K562 (cell line): ENCODE measurements around the gene NMRAL1. TPM values are rescaled to one million over a fixed set of nuclear protein-coding genes. Genes with fewer than 3 reads are reported as not detected.

Experiments
- ATAC-seq: fragments of 200-7000 bp; cut with Tn5 transposase; 3 replicates; pipeline ENCODE4 v1.9.1; 2020; ENCODE audit warnings: moderate library complexity
- BruUV-seq: library from RNA; stranded (reverse); fragments of 400-500 nt; replicated peaks from 2 replicates; lab custom pipeline; 2021; lab: Mats Ljungman, UMichigan
- CTCF ChIA-PET: fragments of 300-600 bp; formaldehyde crosslinking; extraction: SDS; loops from one replicate; lab custom pipeline; 2021; ENCODE audit warnings: low intra/inter-chr PET ratio; lab: Yijun Ruan, JAX
- POLR2A ChIA-PET: fragments of 300-600, 350-650 bp; sonication (Branson Sonifier 250); formaldehyde crosslinking; extraction: SDS; loops from one replicate; lab custom pipeline; 2021; ENCODE audit warnings: antibody characterized with exemption, inconsistent platforms; lab: Yijun Ruan, JAX
- DNase-seq, 4 experiments: peaks; one replicate each; pipeline versions ENCODE4 v3.0.0 to v3.0.0-alpha.2; 2011 to 2018; ENCODE audit warnings: low spot score in 3 of 4, mixed read lengths in 3 of 4; ENCODE audit errors: extremely low read depth in 1 of 4
- FAIRE-seq: peaks from 2 replicates; lab custom pipeline; 2011; peaks lifted over from hg19 to GRCh38; lab: Jason Lieb, UNC
- H2AFZ ChIP-seq: 2 replicates; pipeline ENCODE4 v1.6.0; 2011; ENCODE audit warnings: low read depth, low read length, control low read depth, inconsistent platforms
- H3K27ac ChIP-seq: fragments of 200-600 bp; 3 replicates; pipeline ENCODE4 v1.8.0; 2011; ENCODE audit warnings: low read depth, mild to moderate bottlenecking, control low read depth, inconsistent platforms, low read length, moderate library complexity, mixed read lengths; ENCODE audit errors: extremely low read depth
- H3K27me3 ChIP-seq, 2 experiments: fragments of 300-600 bp in 1 of 2; 2 replicates in 1 of 2; 3 replicates in 1 of 2; pipeline versions ENCODE4 v1.6.0 to v1.8.0; 2011; ENCODE audit warnings: inconsistent platforms in 2 of 2, low read length in 2 of 2, mild to moderate bottlenecking in 1 of 2, mixed read lengths in 1 of 2, moderate library complexity in 1 of 2; ENCODE audit not compliant: control insufficient read depth in 2 of 2, insufficient read depth in 2 of 2
- H3K36me3 ChIP-seq: fragments of 300-600 bp; 3 replicates; pipeline ENCODE4 v1.8.0; 2011; ENCODE audit warnings: mild to moderate bottlenecking, low read length, inconsistent platforms; ENCODE audit not compliant: control insufficient read depth, insufficient read depth
- H3K4me1 ChIP-seq, 2 experiments: fragments of 200-600 bp in 1 of 2; replicated peaks in 1 of 2; 2 replicates in 1 of 2; 3 replicates in 1 of 2; pipeline versions ENCODE4 v1.5.1 to v1.8.0; 2011; ENCODE audit warnings: inconsistent platforms in 2 of 2, low read length in 2 of 2, mild to moderate bottlenecking in 1 of 2, mixed read lengths in 1 of 2, moderate library complexity in 1 of 2; ENCODE audit not compliant: control insufficient read depth in 2 of 2, insufficient read depth in 2 of 2
- H3K4me2 ChIP-seq: 2 replicates; pipeline ENCODE4 v1.6.1; 2011; ENCODE audit warnings: low read length, control low read depth, inconsistent platforms, mixed read lengths; ENCODE audit not compliant: insufficient read depth
- H3K4me3 ChIP-seq: fragments of 200-600 bp; sonication (generic), shearing (Covaris generic); 2 replicates; pipeline ENCODE4 v1.5.1; 2016; ENCODE audit warnings: control low read depth, inconsistent platforms
- H3K79me2 ChIP-seq: fragments of 200-600 bp; 3 replicates; pipeline ENCODE4 v1.8.0; 2011; ENCODE audit warnings: low read length, inconsistent platforms; ENCODE audit not compliant: control insufficient read depth, insufficient read depth
- H3K9ac ChIP-seq, 2 experiments: 2 replicates each; pipeline versions ENCODE4 v1.6.0 to v1.6.1; 2011; ENCODE audit warnings: low read depth in 2 of 2, low read length in 2 of 2, control low read depth in 1 of 2, inconsistent platforms in 1 of 2, mild to moderate bottlenecking in 1 of 2, mixed read lengths in 1 of 2; ENCODE audit not compliant: insufficient read depth in 1 of 2
- H3K9me1 ChIP-seq: one replicate; pipeline ENCODE4 v1.6.0; 2011; ENCODE audit warnings: inconsistent platforms, mild to moderate bottlenecking, low read length, moderate library complexity; ENCODE audit not compliant: control insufficient read depth, insufficient read depth
- H3K9me3 ChIP-seq: replicated peaks from 2 replicates; pipeline ENCODE4 v1.5.1; 2011; ENCODE audit warnings: low read depth, low read length, inconsistent platforms; ENCODE audit not compliant: control insufficient read depth, insufficient read depth
- H4K20me1 ChIP-seq: replicated peaks from 2 replicates; pipeline ENCODE4 v1.6.1; 2011; ENCODE audit warnings: low read length, inconsistent platforms, mixed read lengths; ENCODE audit not compliant: control insufficient read depth, insufficient read depth
- CBX1 ChIP-seq: sonication (generic); IDR thresholded peaks from 2 replicates; pipeline ENCODE4 v1.6.1; 2016; ENCODE audit warnings: antibody characterized with exemption, low read depth, mild to moderate bottlenecking
- CTCF ChIP-seq, 3 experiments: IDR thresholded peaks in 2 of 3; conservative IDR thresholded peaks in 1 of 3; 2 replicates each; pipeline ENCODE4 v1.5.1; 2011 to 2012; ENCODE audit warnings: low read length in 3 of 3, mild to moderate bottlenecking in 3 of 3, control low read depth in 2 of 3, improper control_type of control experiment in 1 of 3, inconsistent platforms in 1 of 3, low read depth in 1 of 3, mixed read lengths in 1 of 3, moderate library complexity in 1 of 3; ENCODE audit not compliant: insufficient read depth in 2 of 3
- DEAF1 ChIP-seq: fragments of 450-650 bp; formaldehyde crosslinking; IDR thresholded peaks from 2 replicates; pipeline ENCODE4 v1.4.0; 2020; ENCODE audit warnings: mild to moderate bottlenecking, moderate library complexity
- FOXK2 ChIP-seq, 2 experiments: fragments of 450-650 bp; IDR thresholded peaks in 1 of 2; conservative IDR thresholded peaks in 1 of 2; 2 replicates each; pipeline ENCODE4 v1.6.1; 2016; ENCODE audit warnings: low read depth in 2 of 2, mild to moderate bottlenecking in 1 of 2
- MTA3 ChIP-seq: fragments of 450-650 bp; formaldehyde crosslinking; IDR thresholded peaks from 2 replicates; pipeline ENCODE4 v1.6.1; 2017; ENCODE audit warnings: mild to moderate bottlenecking, borderline replicate concordance
- REST ChIP-seq, 2 experiments: fragments of 450-650 bp; formaldehyde crosslinking in 1 of 2; IDR thresholded peaks; 2 replicates each; pipeline versions ENCODE4 v1.4.0 to v1.6.1; 2014 to 2020; ENCODE audit warnings: mild to moderate bottlenecking in 2 of 2, borderline replicate concordance in 1 of 2, low read depth in 1 of 2
- SMC3 ChIP-seq: conservative IDR thresholded peaks from 2 replicates; pipeline ENCODE4 v1.6.1; 2011; ENCODE audit warnings: low read depth, low read length, improper control_type of control experiment; ENCODE audit not compliant: insufficient read depth
- STAG1 ChIP-seq: sonication (generic); formaldehyde crosslinking; IDR thresholded peaks from 2 replicates; pipeline ENCODE4 v1.5.0; 2020; ENCODE audit warnings: missing genetic modification reagents, borderline replicate concordance
- ZNF584 ChIP-seq: fragments of 200-800 bp; sonication (Bioruptor generic); IDR thresholded peaks from 2 replicates; pipeline ENCODE4 v1.6.1; 2016; ENCODE audit warnings: low read depth, mild to moderate bottlenecking, missing genetic modification characterization, missing compliant biosample characterization
- WGBS: fragments of 100-300 bp; shearing (Covaris generic); methylation state at CpG from one replicate; pipeline ENCODE4 v1.1.6; 2016; ENCODE audit warnings: low coverage, mixed read lengths; ENCODE audit not compliant: insufficient coverage; ENCODE audit errors: missing lambda C conversion rate; 5-methylcytosine and 5-hydroxymethylcytosine counted together
- in situ Hi-C: fragments of 300-500 bp; cut with MboI; formaldehyde crosslinking; loops from 4 replicates; pipeline ENCODE4 v1.15.0; 2018; ENCODE audit warnings: inconsistent platforms, mixed read lengths
- intact Hi-C: fragments of 100-400 bp; cut with micrococcal nuclease; formaldehyde crosslinking; loops from 2 replicates; pipeline ENCODE4 v1.14.2; 2022
- polyA plus RNA-seq, 8 experiments: library from polyadenylated mRNA; depleted of rRNA in 4 of 8; stranded (reverse) in 5 of 8; unstranded in 3 of 8; fragments of >200 nt; fragmentation: Nextera tagmentation in 2 of 8; fragmentation: Illumina TruSeq in 1 of 8; extraction: Ambion mirVana in 2 of 8; extraction: Trizol in 1 of 8; gene quantifications; 2 replicates each; pipeline versions ENCODE4 v1.2.1 to v1.2.3, GENCODE V29; 2011 to 2014; ENCODE audit warnings: inconsistent platforms in 1 of 8, missing spikeins in 1 of 8
- total RNA-seq, 7 experiments: library from RNA; depleted of rRNA in 6 of 7; stranded (reverse); fragments of >200 nt in 6 of 7; fragmentation: Illumina TruSeq in 2 of 7; extraction: Trizol in 2 of 7; gene quantifications; 2 replicates each; pipeline versions ENCODE4 v1.2.1 to v1.2.3, GENCODE V29; 2011 to 2021; ENCODE audit warnings: low replicate concordance in 1 of 7

The NMRAL1 gene
- total and polyA plus RNA-seq, 9 of the 15 experiments (the other 6 are each of a cell fraction or from before 2014, with no cell fraction given), result 6.3 to 116 (median 63.2) TPM

- Histone ChIP-seq H3K27me3 (no peaks in the 10 kb centered on the region), H3K9ac (no peak overlapping the region), H4K20me1 (peaks cover 14% of the 10 kb centered on the region; the same call in 1 of the 2 replicates), H3K4me1 (peaks cover 0 to 4% of the 10 kb centered on the region in 2 experiments; a peak in 2 of 5 replicates), H3K9me1 (no peaks in the 10 kb centered on the region), H3K4me3 (no peak overlapping the region), H3K9me3 (no peaks in the 10 kb centered on the region), H2AFZ (no peak overlapping the region), H3K27ac (no peak overlapping the region), H3K79me2 (peaks cover 7% of the 10 kb centered on the region; the same call in 2 of the 3 replicates), H3K36me3 (peaks cover 57% of the 10 kb centered on the region; the same call in 2 of the 3 replicates), H3K4me2 (no peak overlapping the region)
- intact Hi-C loops (no loop called here), in situ Hi-C loops (no loop called here)
- peak; percentile 98 for ATAC-seq
- WGBS, result 14% methylated on average over 3 of the region's 3 CpGs
- ChIA-PET POLR2A (no interaction called here), CTCF (interaction anchor here (0.5 to 0.8 kb wide), 2 partner anchors 42 to 44 kb away, joined by 3 to 5 read pairs; no protein-coding TSS in a partner anchor)
- peak; percentile 58 to 78 (median 64) for DNase-seq
- FAIRE-seq, result peak; percentile 92
- no TSS peak for BruUV-seq
- TF ChIP-seq STAG1 (CRISPR knock-in tag), result peak; percentile 53; the same call in 1 of the 2 replicates
- no peak for TF ChIP-seq ZNF584 (CRISPR knock-in tag)
- TF ChIP-seq SMC3, result peak; percentile 71
- no peak for TF ChIP-seq CBX1
- peak; percentile 69 for TF ChIP-seq REST (IDR thresholded peaks at IDR 0.05; ENCODE audit: borderline replicate concordance)
- no peak for TF ChIP-seq REST (CRISPR knock-in tag; IDR thresholded peaks at IDR 0.05; ENCODE audit: low read depth)
- TF ChIP-seq DEAF1 (CRISPR knock-in tag), result peak; percentile 48; the same call in 1 of the 2 replicates
- TF ChIP-seq MTA3, result peak; percentile 37; the same call in 1 of the 2 replicates
- 0 out of 4 replicates have a peak, but pooled peaks of 1 of the 2 experiments have one; percentile 23 for TF ChIP-seq FOXK2 (conservative IDR thresholded peaks at IDR 0.05 in 1 of 2, IDR thresholded peaks at IDR 0.05 in 1 of 2; ENCODE audit: low read depth in 2 of 2)
- TF ChIP-seq CTCF (IDR thresholded peaks at IDR 0.05 in 2 of 3, conservative IDR thresholded peaks at IDR 0.05 in 1 of 3; ENCODE audit: insufficient read depth in 2 of 3, low read depth in 1 of 3, low read length in 3 of 3), result peak; percentile 69 to 90 (median 88)
Measured at GRCh38 chr16:4506450-4506849, 32.0 kb upstream of the NMRAL1 start.
